ENCODE measurements around the gene HGFAC. TPM values are rescaled to one million over a fixed set of nuclear protein-coding genes. Genes with fewer than 3 reads are reported as not detected.

HGFAC gene
- total RNA-seq, 1 experiment from 2014 or later = 0.37 TPM

DNA sequence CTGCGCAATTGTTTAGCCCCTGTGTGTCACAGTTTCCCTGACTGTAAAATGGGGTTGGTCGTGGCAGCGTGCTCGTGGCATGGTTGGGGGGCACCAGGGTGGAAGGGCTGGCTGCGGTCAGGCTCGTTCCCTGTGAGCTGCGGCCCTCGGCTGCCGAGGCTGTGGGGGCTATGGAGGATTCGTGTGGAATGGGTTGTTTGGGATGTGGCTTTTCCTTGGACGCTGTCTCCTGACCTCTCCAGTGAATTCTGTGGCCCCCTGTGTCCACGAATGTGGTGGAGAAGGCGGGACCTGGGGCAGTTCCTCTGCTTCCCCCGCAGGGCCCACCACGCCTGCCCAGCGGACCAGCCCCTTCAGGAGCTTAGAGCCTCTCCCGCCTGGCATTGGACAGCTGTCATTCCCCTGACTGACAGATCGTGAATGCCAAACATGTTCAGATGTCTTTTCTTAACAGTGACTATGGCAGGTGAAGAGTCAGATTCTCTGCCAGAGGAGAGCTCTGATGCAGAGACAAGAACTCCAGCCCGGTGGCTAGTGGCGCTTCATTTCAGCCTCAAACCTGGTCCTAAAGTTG lies 17.2 kb upstream of the HGFAC start:
- H3K4me3 Mint-ChIP-seq = no peak overlapping the region; a peak in 1 of 5 replicates
- H2BK5ac ChIP-seq (ENCODE audit: insufficient read length, low read length) = no peak overlapping the region
- peaks cover 4 to 11% of the 10 kb centered on the region in 2 experiments; a peak in 3 of 4 replicates for H3K4me1 Mint-ChIP-seq
- no peak overlapping the region for H2BK15ac ChIP-seq (ENCODE audit: low read depth, low read length)
- no peak overlapping the region for H4K8ac ChIP-seq (replicated peaks; ENCODE audit: insufficient read length, low read depth, low read length)
- WGBS (ENCODE audit: extremely low coverage, insufficient read length, low lambda C conversion rate) = no CpG with 5 or more reads among the region's 20 CpGs
- H4K91ac ChIP-seq (ENCODE audit: insufficient read length, low read depth, low read length) = no peak overlapping the region
- no peak overlapping the region for H4K5ac ChIP-seq (ENCODE audit: insufficient read length, low read depth, low read length)
- no peak overlapping the region for H2AK5ac ChIP-seq (ENCODE audit: insufficient read length, low read length)
- H3K79me2 ChIP-seq (ENCODE audit: insufficient read depth, low read length) = no peaks in the 10 kb centered on the region
- no peak overlapping the region for H2BK12ac ChIP-seq (ENCODE audit: insufficient read length, low read depth, low read length)
- no peak overlapping the region for H3K14ac ChIP-seq (ENCODE audit: insufficient read depth, low read length)
- H3K27ac Mint-ChIP-seq = peak overlapping the region in 1 of 3 experiments; percentile 47; a peak in 1 of 7 replicates
- H2AFZ ChIP-seq (ENCODE audit: low read length) = no peak overlapping the region
- H2BK120ac ChIP-seq (ENCODE audit: low read depth, low read length, poor library complexity, severe bottlenecking) = no peak overlapping the region
- H3K18ac ChIP-seq (ENCODE audit: insufficient read length, low read depth, low read length) = no peak overlapping the region
- no peaks in the 10 kb centered on the region for H3K79me1 ChIP-seq (ENCODE audit: insufficient read depth, low read depth, low read length, poor library complexity, severe bottlenecking)
- no peaks in the 10 kb centered on the region for H3K27me3 ChIP-seq (ENCODE audit: insufficient read depth, low read length)
- H3K23ac ChIP-seq (ENCODE audit: insufficient read length, low read depth, low read length) = no peak overlapping the region
- no peak overlapping the region for H3K9ac ChIP-seq (ENCODE audit: extremely low read depth, insufficient read length, low read length)
- H3K23me2 ChIP-seq (ENCODE audit: insufficient read length, low read depth, low read length, poor library complexity, severe bottlenecking) = no peaks in the 10 kb centered on the region
- no peak overlapping the region for H2BK20ac ChIP-seq (ENCODE audit: low read depth, low read length, poor library complexity, severe bottlenecking)
- H3K27me3 Mint-ChIP-seq (ENCODE audit: low read depth) = no peaks in the 10 kb centered on the region
- no peak overlapping the region for H3K27ac ChIP-seq (ENCODE audit: insufficient read length, low read depth, low read length)
- no peaks in the 10 kb centered on the region for H3K9me3 ChIP-seq (ENCODE audit: control insufficient read depth, low read depth, low read length)
- TF ChIP-seq, protein P1, sequence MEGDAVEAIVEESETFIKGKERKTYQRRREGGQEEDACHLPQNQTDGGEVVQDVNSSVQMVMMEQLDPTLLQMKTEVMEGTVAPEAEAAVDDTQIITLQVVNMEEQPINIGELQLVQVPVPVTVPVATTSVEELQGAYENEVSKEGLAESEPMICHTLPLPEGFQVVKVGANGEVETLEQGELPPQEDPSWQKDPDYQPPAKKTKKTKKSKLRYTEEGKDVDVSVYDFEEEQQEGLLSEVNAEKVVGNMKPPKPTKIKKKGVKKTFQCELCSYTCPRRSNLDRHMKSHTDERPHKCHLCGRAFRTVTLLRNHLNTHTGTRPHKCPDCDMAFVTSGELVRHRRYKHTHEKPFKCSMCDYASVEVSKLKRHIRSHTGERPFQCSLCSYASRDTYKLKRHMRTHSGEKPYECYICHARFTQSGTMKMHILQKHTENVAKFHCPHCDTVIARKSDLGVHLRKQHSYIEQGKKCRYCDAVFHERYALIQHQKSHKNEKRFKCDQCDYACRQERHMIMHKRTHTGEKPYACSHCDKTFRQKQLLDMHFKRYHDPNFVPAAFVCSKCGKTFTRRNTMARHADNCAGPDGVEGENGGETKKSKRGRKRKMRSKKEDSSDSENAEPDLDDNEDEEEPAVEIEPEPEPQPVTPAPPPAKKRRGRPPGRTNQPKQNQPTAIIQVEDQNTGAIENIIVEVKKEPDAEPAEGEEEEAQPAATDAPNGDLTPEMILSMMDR (conservative IDR thresholded peaks at IDR 0.05) = no peak
- H4K20me1 ChIP-seq (ENCODE audit: control insufficient read depth, insufficient read depth, insufficient read length) = no peaks in the 10 kb centered on the region
- H3K36me3 Mint-ChIP-seq (ENCODE audit: insufficient read depth in 1 of 3, low read depth in 3 of 3) = peaks cover 3 to 11% (median 9%) of the 10 kb centered on the region in 3 experiments; a peak in 5 of 7 replicates
- no peak overlapping the region for H3K56ac ChIP-seq (ENCODE audit: insufficient read length, low read depth, low read length)
- H3T11ph ChIP-seq (ENCODE audit: low read length) = no peak overlapping the region
- H3K4me2 ChIP-seq (ENCODE audit: insufficient read depth, insufficient read length, low read length) = no peak overlapping the region
- no peak overlapping the region for H3K4ac ChIP-seq (ENCODE audit: low read depth, low read length)
- no peak for DNase-seq
- H3K9me3 Mint-ChIP-seq = no peaks in the 10 kb centered on the region
- H3K4me1 ChIP-seq (ENCODE audit: insufficient read depth, low read length) = no peaks in the 10 kb centered on the region

All from H9 (cell line).